Ascending aorta (tissue), 2 donors: ENCODE data around the gene ZNF618. TPM values are rescaled to one million over a fixed set of nuclear protein-coding genes. Genes with fewer than 3 reads are reported as not detected.

ENCODE experiments used
- DNase-seq, 2 donors: peaks; one replicate each; pipeline ENCODE4 v3.0.0-alpha.2; 2019; ENCODE audit warnings: low spot score in 2 of 2
- H3K27ac ChIP-seq, 2 donors: fragments of 200-600 bp; sonication (generic); one replicate each; pipeline ENCODE4 v1.5.1; 2016 to 2017; ENCODE audit warnings: mild to moderate bottlenecking in 1 of 2
- H3K27me3 ChIP-seq: fragments of 200-600 bp; sonication (generic); one replicate; pipeline ENCODE4 v1.5.1; 2017
- H3K36me3 ChIP-seq, 2 donors: fragments of 200-600 bp; sonication (generic); one replicate each; pipeline ENCODE4 v1.5.1; 2016
- H3K4me1 ChIP-seq, 2 donors: fragments of 200-600 bp; sonication (generic); one replicate each; pipeline ENCODE4 v1.5.1; 2016 to 2017; ENCODE audit warnings: mild to moderate bottlenecking in 1 of 2
- H3K4me3 ChIP-seq, 2 donors: fragments of 200-600 bp; sonication (generic); one replicate each; pipeline ENCODE4 v1.5.1; 2016 to 2017; ENCODE audit warnings: mild to moderate bottlenecking in 1 of 2
- H3K9me3 ChIP-seq, 2 donors: fragments of 200-600 bp; sonication (generic); one replicate each; pipeline ENCODE4 v1.5.1; 2016
- intact Hi-C: fragments of 100-400 bp; cut with DNase I; formaldehyde crosslinking; loops from one replicate; pipeline ENCODE4 v1.15.1; 2023
- total RNA-seq: library from RNA; depleted of rRNA; stranded (reverse); fragments of >200 nt; gene quantifications from one replicate; pipeline ENCODE4 v1.1.0, GENCODE V29; 2016
- TF ChIP-seq, protein P1 (sequence below), 3 experiments: fragments of 200-600 bp in 2 of 3; fragments of 450-650 bp in 1 of 3; sonication (generic) in 2 of 3; IDR thresholded peaks; one replicate each; pipeline ENCODE4 v1.5.1; 2016 to 2019; ENCODE audit warnings: antibody characterized with exemption in 3 of 3, mild to moderate bottlenecking in 1 of 3, moderate library complexity in 1 of 3

The ZNF618 gene
- total RNA-seq, 1 donor from 2014 or later: 16.1 TPM

DNA sequence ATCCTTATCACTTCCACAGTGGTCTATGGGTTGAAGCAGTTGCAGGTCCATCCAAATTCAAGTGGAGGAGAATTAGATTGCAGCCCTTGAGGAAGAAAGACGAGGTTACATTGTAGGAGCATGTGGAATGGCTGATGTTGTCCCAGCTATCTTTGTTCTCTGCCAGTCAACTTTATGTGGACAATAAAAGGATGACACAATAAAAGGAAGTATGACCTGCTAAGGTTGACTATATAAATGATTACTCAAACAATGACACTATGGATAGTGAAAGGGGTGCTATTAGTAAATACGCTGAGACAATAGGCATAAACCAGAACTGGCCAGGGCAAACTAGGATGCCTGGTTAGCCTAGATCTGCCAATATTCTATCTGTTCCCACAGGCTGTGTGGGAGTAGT is 12.8 kb upstream of the ZNF618 start:
- intact Hi-C loops: no loop called here
- Histone ChIP-seq H3K4me3 (no peak overlapping the region), H3K27ac (no peak overlapping the region), H3K9me3 (no peaks in the 10 kb centered on the region), H3K27me3 (no peaks in the 10 kb centered on the region), H3K4me1 (no peaks in the 10 kb centered on the region), H3K36me3 (no peaks in the 10 kb centered on the region)
- DNase-seq: no peak
- TF ChIP-seq, protein P1, sequence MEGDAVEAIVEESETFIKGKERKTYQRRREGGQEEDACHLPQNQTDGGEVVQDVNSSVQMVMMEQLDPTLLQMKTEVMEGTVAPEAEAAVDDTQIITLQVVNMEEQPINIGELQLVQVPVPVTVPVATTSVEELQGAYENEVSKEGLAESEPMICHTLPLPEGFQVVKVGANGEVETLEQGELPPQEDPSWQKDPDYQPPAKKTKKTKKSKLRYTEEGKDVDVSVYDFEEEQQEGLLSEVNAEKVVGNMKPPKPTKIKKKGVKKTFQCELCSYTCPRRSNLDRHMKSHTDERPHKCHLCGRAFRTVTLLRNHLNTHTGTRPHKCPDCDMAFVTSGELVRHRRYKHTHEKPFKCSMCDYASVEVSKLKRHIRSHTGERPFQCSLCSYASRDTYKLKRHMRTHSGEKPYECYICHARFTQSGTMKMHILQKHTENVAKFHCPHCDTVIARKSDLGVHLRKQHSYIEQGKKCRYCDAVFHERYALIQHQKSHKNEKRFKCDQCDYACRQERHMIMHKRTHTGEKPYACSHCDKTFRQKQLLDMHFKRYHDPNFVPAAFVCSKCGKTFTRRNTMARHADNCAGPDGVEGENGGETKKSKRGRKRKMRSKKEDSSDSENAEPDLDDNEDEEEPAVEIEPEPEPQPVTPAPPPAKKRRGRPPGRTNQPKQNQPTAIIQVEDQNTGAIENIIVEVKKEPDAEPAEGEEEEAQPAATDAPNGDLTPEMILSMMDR (IDR thresholded peaks at IDR 0.05): no peak

DNA sequence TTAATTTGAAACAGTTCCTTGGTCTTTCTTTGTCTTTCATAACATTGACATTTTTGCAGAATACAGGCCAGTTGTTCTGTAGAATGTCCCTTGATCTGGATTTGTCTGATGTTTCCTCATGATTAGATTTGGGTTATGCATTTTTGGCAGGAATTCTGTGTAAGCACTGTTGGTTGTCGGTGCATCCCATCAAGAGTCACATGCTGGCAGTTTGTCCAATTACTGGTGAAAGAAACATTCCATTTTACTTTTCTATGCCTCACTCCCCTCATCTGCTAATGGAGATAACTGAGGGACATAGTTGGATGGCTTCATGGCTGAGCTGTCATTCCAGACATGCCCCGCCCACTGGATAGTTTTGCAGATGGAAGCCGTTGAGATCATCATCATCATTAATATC is 7.6 kb upstream of the ZNF618 start:
- intact Hi-C loops: no loop called here
- Histone ChIP-seq H3K27me3 (no peaks in the 10 kb centered on the region), H3K4me1 (no peaks in the 10 kb centered on the region), H3K36me3 (no peaks in the 10 kb centered on the region), H3K9me3 (no peaks in the 10 kb centered on the region), H3K4me3 (no peak overlapping the region), H3K27ac (no peak overlapping the region)
- TF ChIP-seq, protein P1 (IDR thresholded peaks at IDR 0.05): no peak
- DNase-seq: no peak

- DNase-seq: no peak
- no peaks in the 10 kb centered on the region for H3K27me3 ChIP-seq
- peaks cover 3 to 9% of the 10 kb centered on the region in 2 donors for H3K4me1 ChIP-seq
- intact Hi-C loops: loop anchor here (5.0 kb wide), 1 partner anchor 190 kb away; no protein-coding TSS in a partner anchor
- H3K9me3 ChIP-seq: no peaks in the 10 kb centered on the region
- H3K4me3 ChIP-seq: no peak overlapping the region
- no peaks in the 10 kb centered on the region for H3K36me3 ChIP-seq
- H3K27ac ChIP-seq: no peak overlapping the region
- TF ChIP-seq, protein P1 (IDR thresholded peaks at IDR 0.05): no peak
Measured at GRCh38 chr9:113872485-113873143, 3.5 kb upstream of the ZNF618 start.

DNA sequence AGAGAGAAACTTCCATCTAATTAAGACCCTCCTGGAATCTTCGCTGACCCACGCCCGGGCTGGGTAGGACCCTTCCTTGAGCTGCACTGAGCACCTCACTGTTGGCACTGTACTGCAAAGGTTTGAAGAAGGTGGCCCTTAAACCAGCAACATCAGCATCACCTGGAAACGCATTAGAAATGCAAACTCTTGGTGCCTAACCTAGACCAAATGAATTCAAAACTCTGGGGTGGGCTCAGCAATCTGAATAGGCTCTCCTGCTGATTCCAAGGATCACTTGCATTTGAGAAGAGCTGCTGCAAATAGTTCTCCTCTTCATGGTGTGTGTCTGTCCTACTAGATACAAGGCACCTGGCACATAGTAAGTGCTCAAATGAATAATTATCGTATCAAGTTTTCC is 2.7 kb upstream of the ZNF618 start:
- Histone ChIP-seq H3K27ac (no peak overlapping the region), H3K4me1 (peaks cover 5 to 11% of the 10 kb centered on the region in 2 donors), H3K9me3 (no peaks in the 10 kb centered on the region), H3K4me3 (no peak overlapping the region), H3K36me3 (no peaks in the 10 kb centered on the region), H3K27me3 (no peaks in the 10 kb centered on the region)
- TF ChIP-seq, protein P1 (IDR thresholded peaks at IDR 0.05): no peak
- DNase-seq: no peak
- intact Hi-C loops: loop anchor here (5.0 kb wide), 1 partner anchor 191 kb away; no protein-coding TSS in a partner anchor

- Histone ChIP-seq H3K27ac (no peak overlapping the region), H3K36me3 (no peaks in the 10 kb centered on the region), H3K4me3 (no peak overlapping the region), H3K9me3 (no peaks in the 10 kb centered on the region), H3K4me1 (peaks cover 7 to 15% of the 10 kb centered on the region in 2 donors), H3K27me3 (no peaks in the 10 kb centered on the region)
- TF ChIP-seq, protein P1 (IDR thresholded peaks at IDR 0.05): no peak
- intact Hi-C loops: loop anchor here (5.0 kb wide), 1 partner anchor 192 kb away; no protein-coding TSS in a partner anchor
- DNase-seq: no peak
Measured at GRCh38 chr9:113873926-113874325, 2.2 kb upstream of the ZNF618 start.
